KMS-11 (cell line): Measurements from ENCODE around the gene ZNF865.

Experiments used
- H2AFZ ChIP-seq: fragments of 200-600 bp; sonication (generic); 2 replicates; pipeline ENCODE4 v1.6.1; 2016; ENCODE audit warnings: antibody characterized with exemption, mixed run types, low read depth
- H3K27ac ChIP-seq: fragments of 200-600 bp; sonication (generic); 2 replicates; pipeline ENCODE4 v1.6.1; 2016; ENCODE audit warnings: mild to moderate bottlenecking, mixed run types
- H3K27me3 ChIP-seq: fragments of 200-600 bp; sonication (generic); 2 replicates; pipeline ENCODE4 v1.6.1; 2017; ENCODE audit warnings: mild to moderate bottlenecking, low read depth, mixed run types, moderate library complexity; ENCODE audit not compliant: insufficient read depth
- H3K36me3 ChIP-seq: fragments of 200-600 bp; sonication (generic); 2 replicates; pipeline ENCODE4 v1.6.1; 2017; ENCODE audit warnings: mild to moderate bottlenecking, mixed run types; ENCODE audit not compliant: insufficient read depth
- H3K4me1 ChIP-seq: fragments of 200-600 bp; sonication (generic); 2 replicates; pipeline ENCODE4 v1.6.1; 2016; ENCODE audit warnings: mild to moderate bottlenecking, low read depth, mixed run types; ENCODE audit not compliant: poor library complexity, severe bottlenecking
- H3K4me2 ChIP-seq: fragments of 200-600 bp; sonication (generic); 2 replicates; pipeline ENCODE4 v1.7.0; 2016; ENCODE audit warnings: mild to moderate bottlenecking, mixed run types
- H3K4me3 ChIP-seq: fragments of 200-600 bp; sonication (generic); IDR thresholded peaks from 2 replicates; pipeline ENCODE4 v1.6.1; 2017; ENCODE audit warnings: low read depth, low read length, mixed read lengths; ENCODE audit not compliant: insufficient read depth
- H3K79me2 ChIP-seq: fragments of 200-600 bp; sonication (generic); 2 replicates; pipeline ENCODE4 v1.6.1; 2016; ENCODE audit warnings: low read depth, mixed run types; ENCODE audit not compliant: insufficient read depth
- H3K9ac ChIP-seq: fragments of 200-600 bp; sonication (generic); 2 replicates; pipeline ENCODE4 v1.6.1; 2016; ENCODE audit warnings: mild to moderate bottlenecking, mixed run types
- H4K20me1 ChIP-seq: fragments of 200-600 bp; sonication (generic); 2 replicates; pipeline ENCODE4 v1.6.1; 2016; ENCODE audit warnings: mild to moderate bottlenecking, mixed run types; ENCODE audit not compliant: insufficient read depth
- CTCF ChIP-seq: fragments of 200-600 bp; sonication (generic); conservative IDR thresholded peaks from 2 replicates; pipeline ENCODE4 v1.6.1; 2017; ENCODE audit warnings: low read depth, mild to moderate bottlenecking, antibody characterized with exemption, low read length, moderate library complexity, mixed read lengths

The ZNF865 gene

GRCh38 chr19:55605637-55606470 lies at the start of gene ZNF865:
Gene ZNF865, plus strand, starts transcription at chr19:55605647. Its CDS starts 7,972 bp downstream, at chr19:55613619.
- no peak within 1 kb of the TSS for H3K4me3 ChIP-seq
- no peaks in the 10 kb centered on the region for H3K36me3 ChIP-seq
- peak within 1 kb of the TSS; percentile 77 for H3K4me2 ChIP-seq
- peak within 1 kb of the TSS; percentile 69 for H3K9ac ChIP-seq
- TF ChIP-seq CTCF, result peak; percentile 90
- no peaks in the 10 kb centered on the region for H3K27me3 ChIP-seq
- no peaks in the 10 kb centered on the region for H4K20me1 ChIP-seq
- H3K27ac ChIP-seq, result peak within 1 kb of the TSS; percentile 70
- peaks cover 15% of the 10 kb centered on the region for H3K4me1 ChIP-seq
- peak within 1 kb of the TSS; percentile 53 for H2AFZ ChIP-seq
- H3K79me2 ChIP-seq, result 0 out of 2 replicates have a peak, but pooled peaks cover 15% of the 10 kb centered on the region

- Histone ChIP-seq H3K27me3 (peaks cover 74% of the 10 kb centered on the region), H3K27ac (no peak overlapping the region), H2AFZ (no peak overlapping the region), H3K36me3 (no peaks in the 10 kb centered on the region), H3K4me1 (no peaks in the 10 kb centered on the region), H4K20me1 (no peaks in the 10 kb centered on the region), H3K4me2 (no peak overlapping the region), H3K4me3 (no peak overlapping the region), H3K9ac (no peak overlapping the region), H3K79me2 (no peaks in the 10 kb centered on the region)
- TF ChIP-seq CTCF, result no peak
Measured at GRCh38 chr19:55559684-55560083, 45.8 kb upstream of the ZNF865 start.

- Histone ChIP-seq H3K36me3 (no peaks in the 10 kb centered on the region), H3K9ac (no peak overlapping the region), H3K4me3 (no peak overlapping the region), H3K27me3 (peaks cover 69% of the 10 kb centered on the region), H3K27ac (no peak overlapping the region), H3K4me2 (no peak overlapping the region), H3K4me1 (no peaks in the 10 kb centered on the region), H4K20me1 (no peaks in the 10 kb centered on the region), H2AFZ (no peak overlapping the region), H3K79me2 (no peaks in the 10 kb centered on the region)
- TF ChIP-seq CTCF, result no peak
Measured at GRCh38 chr19:55563261-55563690, 42.2 kb upstream of the ZNF865 start.

DNA sequence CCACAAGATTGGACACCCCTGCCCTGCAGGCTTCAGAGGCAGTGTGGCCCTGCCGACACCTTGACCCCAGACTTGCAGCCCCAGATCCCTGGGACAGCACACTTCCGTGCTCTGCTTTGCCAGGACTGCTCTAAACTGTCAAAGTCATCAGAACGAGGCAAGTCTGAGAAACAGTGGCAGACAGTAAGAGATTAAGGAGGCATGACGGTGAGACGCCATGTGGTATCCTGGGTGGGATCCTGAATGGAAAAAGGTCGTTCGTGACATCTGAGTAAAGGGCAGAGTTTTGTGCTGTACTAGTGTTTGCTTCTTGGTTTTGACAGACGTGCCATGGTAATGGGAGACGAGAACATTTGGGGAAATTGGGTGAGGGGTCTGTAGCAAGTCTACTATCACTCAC lies 38.6 kb upstream of the ZNF865 start:
- H3K4me1 ChIP-seq, result no peaks in the 10 kb centered on the region
- no peaks in the 10 kb centered on the region for H3K79me2 ChIP-seq
- H4K20me1 ChIP-seq, result no peaks in the 10 kb centered on the region
- no peaks in the 10 kb centered on the region for H3K36me3 ChIP-seq
- no peak overlapping the region for H3K4me2 ChIP-seq
- no peak overlapping the region for H3K27ac ChIP-seq
- H2AFZ ChIP-seq, result no peak overlapping the region
- TF ChIP-seq CTCF, result no peak
- H3K9ac ChIP-seq, result no peak overlapping the region
- no peak overlapping the region for H3K4me3 ChIP-seq
- peaks cover 47% of the 10 kb centered on the region for H3K27me3 ChIP-seq
